Muscle of leg (tissue), 11 donors: ENCODE results near the gene BRCA2. TPM values are rescaled to one million over a fixed set of nuclear protein-coding genes. Genes with fewer than 3 reads are reported as not detected.

ENCODE experiments used
- DNase-seq: peaks from one replicate; pipeline ENCODE4 v3.0.0; 2013
- H3K27ac ChIP-seq: one replicate; pipeline ENCODE4 v1.5.1; 2013; ENCODE audit warnings: mild to moderate bottlenecking, low read length, control low read depth
- H3K27me3 ChIP-seq: one replicate; pipeline ENCODE4 v1.6.1; 2013; ENCODE audit warnings: low read length; ENCODE audit not compliant: control insufficient read depth, insufficient read depth
- H3K36me3 ChIP-seq: one replicate; pipeline ENCODE4 v1.6.1; 2013; ENCODE audit warnings: low read length; ENCODE audit not compliant: control insufficient read depth, insufficient read depth
- H3K4me1 ChIP-seq: one replicate; pipeline ENCODE4 v1.6.1; 2013; ENCODE audit warnings: low read length; ENCODE audit not compliant: control insufficient read depth, insufficient read depth
- H3K4me3 ChIP-seq: one replicate; pipeline ENCODE4 v1.5.1; 2013; ENCODE audit warnings: low read length, control low read depth
- H3K9me3 ChIP-seq: replicated peaks from 2 replicates; pipeline ENCODE4 v1.6.1; 2013; ENCODE audit warnings: low read depth, low read length; ENCODE audit not compliant: control insufficient read depth
- WGBS: methylation state at CpG from one replicate; pipeline ENCODE4 v1.1.5; 2013; ENCODE audit warnings: missing lambda C conversion rate; ENCODE audit not compliant: insufficient coverage; 5-methylcytosine and 5-hydroxymethylcytosine counted together
- polyA plus RNA-seq, 8 donors: library from polyadenylated mRNA; unstranded; fragments of 120-200 nt; gene quantifications; one replicate each; pipeline versions ENCODE4 v1.2.1 to v1.2.3, GENCODE V29; 2013; ENCODE audit warnings: inconsistent platforms in 1 of 8, low replicate concordance in 1 of 8; ENCODE audit not compliant: insufficient read length in 8 of 8, insufficient read depth in 1 of 8
- total RNA-seq: library from RNA; stranded (reverse); fragments of 120-200 nt; gene quantifications from one replicate; pipeline ENCODE4 v1.2.4, GENCODE V29; 2013

Gene BRCA2
- total and polyA plus RNA-seq, 9 donors = 3.0 to 4.4 (median 3.5) TPM

GRCh38 chr13:32383836-32384618, 68.7 kb downstream of the BRCA2 start:
- H3K9me3 ChIP-seq = no peaks in the 10 kb centered on the region
- peaks cover 15% of the 10 kb centered on the region for H3K36me3 ChIP-seq
- WGBS = 92% methylated on average over 4 of the region's 5 CpGs
- H3K27me3 ChIP-seq = no peaks in the 10 kb centered on the region
- no peaks in the 10 kb centered on the region for H3K4me1 ChIP-seq
- DNase-seq = no peak
- H3K27ac ChIP-seq = no peak overlapping the region
- H3K4me3 ChIP-seq = no peak overlapping the region

GRCh38 chr13:32384702-32385101, 69.4 kb downstream of the BRCA2 start:
- DNase-seq = no peak
- WGBS = 100% methylated on average over 1 of the region's 2 CpGs
- Histone ChIP-seq H3K36me3 (peaks cover 15% of the 10 kb centered on the region), H3K27ac (no peak overlapping the region), H3K4me1 (no peaks in the 10 kb centered on the region), H3K27me3 (no peaks in the 10 kb centered on the region), H3K4me3 (no peak overlapping the region), H3K9me3 (no peaks in the 10 kb centered on the region)

GRCh38 chr13:32385410-32385809, 70.1 kb downstream of the BRCA2 start:
- Histone ChIP-seq H3K36me3 (peaks cover 15% of the 10 kb centered on the region), H3K27ac (no peak overlapping the region), H3K4me1 (no peaks in the 10 kb centered on the region), H3K4me3 (no peak overlapping the region), H3K27me3 (no peaks in the 10 kb centered on the region), H3K9me3 (no peaks in the 10 kb centered on the region)
- no peak for DNase-seq

- DNase-seq = no peak
- no peaks in the 10 kb centered on the region for H3K4me1 ChIP-seq
- H3K27ac ChIP-seq = no peak overlapping the region
- H3K27me3 ChIP-seq = no peaks in the 10 kb centered on the region
- WGBS = no CpG with 5 or more reads among the region's 4 CpGs
- no peaks in the 10 kb centered on the region for H3K9me3 ChIP-seq
- no peaks in the 10 kb centered on the region for H3K36me3 ChIP-seq
- H3K4me3 ChIP-seq = no peak overlapping the region
These were observed 74.7 kb downstream of the BRCA2 start for GRCh38 chr13:32390048-32390447.

GRCh38 chr13:32390484-32390883, 75.2 kb downstream of the BRCA2 start:
- DNase-seq = no peak
- no peak overlapping the region for H3K27ac ChIP-seq
- no peaks in the 10 kb centered on the region for H3K27me3 ChIP-seq
- H3K4me3 ChIP-seq = no peak overlapping the region
- WGBS = no CpG with 5 or more reads among the region's 1 CpG
- no peaks in the 10 kb centered on the region for H3K36me3 ChIP-seq
- H3K9me3 ChIP-seq = no peaks in the 10 kb centered on the region
- H3K4me1 ChIP-seq = no peaks in the 10 kb centered on the region

GRCh38 chr13:32391101-32391619, 75.9 kb downstream of the BRCA2 start:
- no peaks in the 10 kb centered on the region for H3K4me1 ChIP-seq
- H3K27ac ChIP-seq = no peak overlapping the region
- H3K36me3 ChIP-seq = no peaks in the 10 kb centered on the region
- DNase-seq = no peak
- H3K27me3 ChIP-seq = no peaks in the 10 kb centered on the region
- no peaks in the 10 kb centered on the region for H3K9me3 ChIP-seq
- no peak overlapping the region for H3K4me3 ChIP-seq
- WGBS = 81% methylated on average over 4 of the region's 4 CpGs

GRCh38 chr13:32403108-32403507, 87.8 kb downstream of the BRCA2 start:
- no peak overlapping the region for H3K27ac ChIP-seq
- DNase-seq = no peak
- no CpG with 5 or more reads among the region's 4 CpGs for WGBS
- no peaks in the 10 kb centered on the region for H3K27me3 ChIP-seq
- no peaks in the 10 kb centered on the region for H3K4me1 ChIP-seq
- H3K4me3 ChIP-seq = no peak overlapping the region
- no peaks in the 10 kb centered on the region for H3K9me3 ChIP-seq
- H3K36me3 ChIP-seq = no peaks in the 10 kb centered on the region

- Histone ChIP-seq H3K4me3 (no peak overlapping the region), H3K27me3 (no peaks in the 10 kb centered on the region), H3K4me1 (peaks cover 7% of the 10 kb centered on the region), H3K36me3 (no peaks in the 10 kb centered on the region), H3K27ac (no peak overlapping the region), H3K9me3 (no peaks in the 10 kb centered on the region)
- WGBS = 90% methylated on average over 6 of the region's 6 CpGs
- no peak for DNase-seq
These were observed 92.5 kb downstream of the BRCA2 start for GRCh38 chr13:32407854-32408253.

GRCh38 chr13:32408296-32409000, 93.1 kb downstream of the BRCA2 start:
- Histone ChIP-seq H3K9me3 (no peaks in the 10 kb centered on the region), H3K4me3 (no peak overlapping the region), H3K27ac (no peak overlapping the region), H3K36me3 (no peaks in the 10 kb centered on the region), H3K27me3 (no peaks in the 10 kb centered on the region), H3K4me1 (peaks cover 7% of the 10 kb centered on the region)
- no peak for DNase-seq
- WGBS = 83% methylated on average over 2 of the region's 9 CpGs

GRCh38 chr13:32409001-32409313, 93.6 kb downstream of the BRCA2 start:
- WGBS = no CpG with 5 or more reads among the region's 6 CpGs

More at GRCh38 chr13:32409001-32409313, 93.6 kb downstream of the BRCA2 start:
- H3K4me3 ChIP-seq = no peak overlapping the region
- H3K27ac ChIP-seq = no peak overlapping the region
- no peaks in the 10 kb centered on the region for H3K36me3 ChIP-seq
- H3K27me3 ChIP-seq = no peaks in the 10 kb centered on the region
- H3K9me3 ChIP-seq = no peaks in the 10 kb centered on the region
- peaks cover 7% of the 10 kb centered on the region for H3K4me1 ChIP-seq
- no peak for DNase-seq
